ENCODE measurements around the gene ADGRL3.

Gene ADGRL3

DNA sequence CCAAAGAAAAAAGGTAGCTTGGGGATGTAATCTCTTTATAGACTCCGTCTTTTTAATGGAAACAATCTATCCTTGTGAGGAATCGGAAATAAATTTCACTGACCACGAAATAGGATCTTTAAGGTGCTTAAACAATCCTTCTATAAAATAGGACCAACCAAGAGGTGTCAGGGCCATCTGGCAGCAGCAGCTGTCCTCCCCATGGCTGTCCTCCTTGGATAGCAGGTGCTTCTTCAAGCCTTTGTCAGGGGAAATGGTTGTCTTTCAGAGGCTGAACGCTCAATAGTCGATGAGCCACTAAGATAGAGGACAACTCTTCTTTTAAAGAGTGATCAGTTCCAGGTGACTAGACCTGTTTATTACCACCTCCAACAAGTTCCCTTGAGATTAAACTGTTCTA lies 231.0 kb downstream of the ADGRL3 start:
- DNase-seq = no peak

DNA sequence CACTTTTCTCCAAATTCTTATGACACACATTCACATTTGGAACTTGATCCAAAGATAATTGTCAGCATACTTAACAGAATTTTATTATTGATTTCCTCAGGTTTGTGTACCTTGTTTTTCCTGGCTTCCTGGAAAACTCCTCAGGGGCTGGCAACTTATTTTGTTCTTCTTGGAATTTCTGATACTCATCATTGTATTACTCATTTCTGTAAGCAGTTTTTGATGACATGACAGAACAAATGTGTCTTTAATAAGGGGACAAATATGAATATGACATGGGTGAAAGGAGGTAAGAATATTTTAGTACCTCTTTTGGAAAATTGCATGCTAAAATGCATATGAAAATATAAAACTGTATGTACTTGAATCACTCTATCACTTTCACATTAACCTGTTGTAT lies 237.8 kb downstream of the ADGRL3 start:
- no peak for DNase-seq

DNA sequence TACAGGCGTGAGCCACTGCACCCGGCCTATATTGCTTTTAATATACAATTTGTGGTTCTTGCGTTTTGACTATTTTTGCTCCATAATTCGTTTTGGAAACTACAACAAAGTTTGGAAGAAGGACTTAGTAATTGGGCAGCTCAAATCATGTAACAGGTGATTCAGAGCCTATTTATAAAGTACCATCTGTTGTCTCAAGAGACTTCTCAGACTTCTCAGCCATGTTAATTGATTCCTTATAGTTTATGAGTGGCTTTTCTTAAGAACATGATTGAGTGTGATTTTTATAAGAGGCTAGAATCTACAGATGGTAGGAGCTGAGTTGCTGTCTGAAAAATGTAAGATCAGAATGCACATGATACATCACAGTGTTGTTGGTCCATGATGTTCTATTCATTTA lies 240.2 kb downstream of the ADGRL3 start:
- no peak for DNase-seq

DNA sequence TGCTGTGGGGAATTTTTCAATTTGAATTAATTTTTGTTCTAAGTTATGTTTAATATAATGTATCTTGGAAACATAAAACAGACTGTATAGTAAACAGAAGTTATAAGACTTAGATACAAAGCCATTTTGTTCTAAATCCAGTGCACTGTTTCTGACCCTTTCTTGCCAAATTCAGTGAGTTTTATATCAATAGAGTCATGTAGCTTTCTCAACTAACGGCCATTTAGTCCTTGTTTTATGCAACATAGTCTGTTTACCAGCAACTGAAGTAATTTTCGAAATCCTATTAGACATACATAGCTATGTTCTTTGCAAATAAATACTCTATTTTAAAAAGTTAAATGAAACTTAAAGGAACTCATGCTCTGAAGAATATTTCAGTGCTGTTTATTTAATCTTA lies 242.8 kb downstream of the ADGRL3 start:
- no peak for DNase-seq

DNA sequence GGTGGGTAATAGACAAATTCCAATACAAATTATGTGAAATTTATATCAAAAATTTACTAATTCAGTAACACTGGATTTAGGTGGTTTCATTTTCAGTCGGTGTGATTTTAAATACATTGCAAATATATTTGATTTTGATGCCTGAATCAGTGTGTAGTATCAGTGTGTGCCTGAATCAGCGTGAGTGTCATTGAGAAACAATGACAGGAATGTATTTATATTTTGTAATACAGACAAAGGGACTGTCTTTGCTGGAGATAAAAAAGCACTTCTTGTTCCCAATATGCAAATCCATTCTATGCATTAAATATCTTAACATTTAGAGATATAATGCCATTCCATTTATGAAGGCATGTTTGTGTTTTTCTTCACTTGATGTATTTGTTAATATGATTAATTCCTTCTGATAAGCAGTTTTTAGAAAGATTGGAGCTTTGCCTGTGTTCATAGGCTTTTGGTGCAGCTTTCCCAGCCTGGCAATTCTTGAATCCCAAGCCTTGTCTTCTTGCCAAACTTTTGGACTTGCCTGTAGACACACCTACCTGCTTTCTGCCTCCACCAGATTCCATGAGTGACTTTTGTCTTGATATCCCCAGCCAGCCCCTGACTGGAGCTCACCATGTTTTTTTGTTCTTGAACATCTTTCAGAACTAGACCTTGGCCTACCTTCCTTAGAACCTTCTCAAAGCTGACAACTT lies 243.8 kb downstream of the ADGRL3 start:
- no peak for DNase-seq

DNA sequence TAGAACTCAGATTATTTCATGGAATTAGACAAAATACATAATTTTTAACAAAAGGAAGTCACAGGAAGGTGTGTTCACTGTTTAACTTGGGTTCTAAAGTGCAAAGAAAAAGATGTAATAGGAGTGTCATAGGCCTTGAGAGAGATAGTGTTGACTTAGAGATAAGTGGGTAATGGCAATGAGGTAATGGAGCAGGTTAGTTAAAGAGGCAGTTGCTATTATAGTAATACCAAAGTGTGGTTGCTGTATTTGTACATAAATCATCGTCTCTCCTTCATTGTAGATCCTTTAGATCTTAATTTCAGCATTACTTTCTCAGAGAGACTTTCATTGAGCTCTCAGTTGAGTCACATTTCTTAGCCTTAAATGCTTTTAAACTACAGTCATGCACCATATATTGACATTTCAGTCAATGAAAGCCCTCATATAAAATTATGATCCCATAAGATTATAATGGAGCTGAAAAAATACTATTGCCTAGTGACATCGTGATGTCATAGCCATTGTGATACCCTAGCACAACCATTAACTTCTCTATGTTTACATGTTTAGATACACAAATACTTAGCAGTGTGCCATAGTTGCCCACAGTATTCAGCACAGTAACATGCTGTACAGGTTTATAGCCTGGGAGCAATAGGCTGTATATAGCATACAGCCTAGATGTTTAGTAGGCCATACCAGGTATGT lies 245.4 kb downstream of the ADGRL3 start:
- DNase-seq = peak; percentile 4

DNA sequence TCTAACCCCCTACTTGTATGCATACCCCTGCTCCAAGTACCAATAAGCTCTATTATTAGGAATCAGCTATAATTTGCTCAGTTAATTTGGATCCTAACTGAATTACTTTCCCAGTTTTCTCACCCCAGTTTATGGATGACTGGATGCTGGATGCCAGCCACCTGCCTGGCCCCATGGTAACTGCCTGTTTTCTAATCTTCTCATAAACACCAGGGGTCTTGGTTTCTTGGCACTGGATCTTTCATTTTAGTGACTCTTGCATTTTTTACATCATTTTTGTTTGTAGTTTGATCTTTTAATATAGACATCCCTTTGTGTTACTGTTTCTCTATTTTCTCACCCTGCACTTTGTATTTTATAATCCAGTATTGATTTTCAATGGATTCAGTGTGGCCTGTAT lies 246.8 kb downstream of the ADGRL3 start:
- no peak for DNase-seq

DNA sequence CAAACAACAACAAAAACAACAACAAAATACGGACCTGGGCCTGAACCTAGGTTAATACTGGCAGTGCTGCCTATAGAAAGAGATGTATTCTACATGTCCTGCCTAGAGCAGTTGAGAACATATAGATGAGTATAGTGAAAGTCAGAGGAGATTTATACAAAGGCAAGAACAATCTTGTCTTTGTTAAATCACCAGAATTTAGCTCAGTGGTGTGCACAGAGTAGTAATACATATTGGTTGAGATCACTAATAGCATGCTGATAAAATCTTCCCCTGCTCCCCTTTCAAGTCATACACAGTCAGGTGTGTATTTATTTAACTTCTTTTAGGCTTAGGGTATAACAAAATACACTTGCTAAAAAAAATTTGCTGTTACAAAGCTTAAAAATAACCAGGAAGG lies 247.8 kb downstream of the ADGRL3 start:
- no peak for DNase-seq

DNA sequence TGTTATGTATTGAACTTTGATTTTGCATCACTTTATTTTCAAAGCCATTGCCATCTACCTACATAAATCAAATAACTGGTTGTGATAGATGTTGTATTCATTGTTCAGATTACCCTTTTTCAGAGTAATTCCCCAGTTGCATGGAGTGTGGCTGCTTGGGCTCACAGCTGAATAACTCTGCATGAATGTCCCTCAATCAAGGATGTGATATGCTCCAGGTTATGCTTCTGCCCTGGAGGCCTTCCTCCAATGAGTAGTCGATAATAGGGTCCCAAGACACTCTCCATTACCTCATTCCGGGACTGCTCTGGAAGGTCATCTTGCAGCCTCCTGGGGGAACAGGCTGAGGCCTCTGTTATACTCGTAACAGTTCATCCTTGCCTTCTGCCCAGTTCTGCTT lies 251.8 kb downstream of the ADGRL3 start:
- DNase-seq = no peak

DNA sequence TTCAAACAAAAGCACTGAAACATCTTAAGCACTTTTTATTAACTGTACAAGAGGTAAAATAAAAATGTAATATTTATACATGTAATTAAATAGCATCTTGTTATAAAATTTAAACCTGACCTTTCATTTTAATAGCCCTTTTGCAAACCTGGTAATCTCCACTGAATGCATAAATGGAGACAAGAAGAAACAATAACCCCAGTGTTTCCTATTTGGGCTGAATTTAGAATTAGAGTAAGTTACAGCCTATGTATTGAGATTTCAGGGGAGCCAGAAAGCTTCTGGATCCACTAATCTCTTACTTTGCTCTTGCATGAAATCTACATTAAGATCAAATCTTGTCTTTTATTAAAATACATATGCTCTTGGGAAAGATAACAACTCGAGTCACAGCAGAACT lies 261.8 kb downstream of the ADGRL3 start:
- DNase-seq = no peak

DNA sequence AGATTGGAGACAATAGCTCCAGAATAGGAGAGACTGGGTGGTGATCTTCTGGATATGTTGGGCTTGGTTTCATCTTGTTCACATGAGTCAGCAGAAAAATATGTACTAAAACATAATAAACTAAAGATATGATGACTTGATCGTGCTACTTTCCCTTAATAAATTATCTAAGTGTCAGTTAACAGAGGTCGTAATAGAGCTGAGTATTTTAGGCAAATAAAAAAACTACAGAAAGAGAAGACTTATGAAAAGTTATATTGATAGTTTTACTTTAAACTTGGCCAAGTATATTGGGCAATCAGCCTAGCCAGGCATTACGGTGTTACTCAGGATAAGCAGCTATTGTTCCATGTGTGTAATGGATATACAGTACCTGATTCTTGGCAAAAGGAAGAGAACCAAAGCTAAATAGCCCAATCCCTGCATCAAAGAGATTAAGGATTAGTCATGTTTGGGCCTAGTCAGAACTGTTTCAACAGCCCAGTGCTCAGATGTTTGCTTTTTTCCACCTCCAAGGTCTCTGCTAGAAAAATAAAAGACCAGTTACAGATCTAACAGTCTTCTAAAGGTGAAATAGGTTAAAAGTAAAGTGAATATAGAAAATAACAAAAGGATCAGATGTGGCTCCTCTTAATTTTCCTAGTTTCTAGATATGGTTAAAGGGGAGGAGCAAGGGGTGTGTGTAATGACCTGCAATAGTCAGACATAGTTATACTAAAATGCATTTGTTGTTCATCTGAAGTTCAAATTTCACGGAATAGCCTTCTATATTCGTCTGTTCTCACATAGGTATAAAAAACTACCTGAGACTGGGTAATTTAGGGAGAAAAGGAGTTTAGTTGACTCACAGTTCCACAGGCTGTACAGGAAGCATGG lies 262.6 kb downstream of the ADGRL3 start:
- DNase-seq = no peak

DNA sequence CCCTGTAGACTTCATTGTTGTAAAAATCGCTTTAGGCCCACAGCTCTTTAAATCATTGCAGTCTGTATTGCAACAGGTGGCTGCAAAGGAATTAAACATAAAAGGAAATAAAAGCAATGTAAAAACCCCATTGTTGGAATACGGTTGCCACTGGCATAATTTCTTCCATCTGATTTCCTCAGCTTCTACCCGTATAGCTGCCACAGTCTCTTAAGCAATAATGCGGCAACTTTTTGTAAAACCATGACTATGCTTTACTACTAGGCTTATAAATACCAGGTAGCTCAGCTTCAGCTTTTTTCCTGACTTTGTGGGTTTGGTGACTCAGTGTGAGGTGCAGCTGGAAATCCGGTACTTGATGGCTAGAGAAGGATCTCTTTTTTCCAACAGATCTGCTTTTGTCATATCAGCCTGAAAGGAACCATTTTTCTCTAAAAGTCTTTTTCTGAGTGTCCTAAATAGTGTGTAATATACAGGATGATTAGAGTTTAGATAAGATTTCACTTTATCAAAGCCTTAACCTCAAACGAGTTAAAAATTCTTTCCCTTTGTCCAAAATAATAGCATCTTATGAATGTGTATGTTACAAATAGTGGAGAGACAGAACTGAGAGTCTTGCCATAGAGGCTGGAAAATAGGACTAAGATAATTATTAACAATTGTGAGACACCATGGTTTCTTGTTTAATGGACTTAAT lies 268.0 kb downstream of the ADGRL3 start:
- no peak for DNase-seq

DNA sequence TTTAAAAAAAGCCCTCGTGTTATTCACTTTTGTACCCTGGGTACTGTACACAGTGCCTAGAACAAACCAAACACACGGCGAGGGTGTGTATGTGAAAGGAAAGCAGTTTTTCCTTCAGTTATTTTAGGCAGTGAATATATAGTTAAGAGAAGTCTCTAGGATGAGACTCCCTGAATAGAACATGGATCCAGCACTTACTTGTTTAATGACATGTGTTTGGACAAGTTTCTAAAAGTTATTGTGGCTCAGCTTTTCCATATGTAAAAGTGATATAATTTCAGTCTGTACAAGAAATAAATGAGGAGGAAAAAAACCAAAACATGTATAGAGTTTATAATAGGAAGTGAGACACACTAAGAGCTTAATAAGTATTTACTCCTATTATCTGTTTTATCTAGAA lies 273.2 kb downstream of the ADGRL3 start:
- DNase-seq = no peak

DNA sequence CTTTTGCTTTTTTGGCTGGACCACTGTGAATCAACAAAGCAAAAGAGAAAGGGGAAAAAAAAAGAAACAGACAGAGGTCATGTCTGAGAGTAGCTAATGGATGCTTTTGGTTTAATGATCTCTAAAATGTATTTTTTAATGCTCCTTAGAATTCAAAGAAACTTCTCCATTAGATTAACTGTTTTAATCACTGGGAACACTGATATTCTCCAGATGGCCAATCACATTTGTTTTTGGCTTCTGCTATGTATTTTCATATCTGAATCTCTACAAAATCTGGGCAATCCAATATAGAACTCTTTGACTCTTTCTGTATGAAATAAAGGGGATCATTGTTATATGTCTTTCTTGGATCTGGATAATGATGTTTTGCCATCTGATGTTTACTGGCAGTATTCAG lies 278.2 kb downstream of the ADGRL3 start:
- DNase-seq = no peak

DNA sequence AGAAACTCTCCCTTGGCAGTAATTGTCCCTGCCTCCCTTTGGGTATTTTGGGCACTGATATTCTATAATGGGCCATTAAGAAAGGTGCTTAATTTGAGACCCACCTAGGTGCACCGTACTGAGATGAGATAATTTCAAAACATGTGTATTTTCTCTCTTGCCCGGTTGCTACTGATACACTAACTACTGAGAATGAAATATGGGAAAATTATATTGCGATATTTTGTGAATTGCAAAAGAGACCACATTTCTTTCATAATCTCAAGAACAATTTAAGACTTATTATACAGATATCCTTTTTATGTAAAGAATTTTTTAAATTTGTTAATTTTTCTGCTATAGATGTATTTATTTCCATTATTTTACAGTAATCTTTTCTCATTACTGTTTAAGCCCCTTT lies 284.9 kb downstream of the ADGRL3 start:
- DNase-seq = no peak

DNA sequence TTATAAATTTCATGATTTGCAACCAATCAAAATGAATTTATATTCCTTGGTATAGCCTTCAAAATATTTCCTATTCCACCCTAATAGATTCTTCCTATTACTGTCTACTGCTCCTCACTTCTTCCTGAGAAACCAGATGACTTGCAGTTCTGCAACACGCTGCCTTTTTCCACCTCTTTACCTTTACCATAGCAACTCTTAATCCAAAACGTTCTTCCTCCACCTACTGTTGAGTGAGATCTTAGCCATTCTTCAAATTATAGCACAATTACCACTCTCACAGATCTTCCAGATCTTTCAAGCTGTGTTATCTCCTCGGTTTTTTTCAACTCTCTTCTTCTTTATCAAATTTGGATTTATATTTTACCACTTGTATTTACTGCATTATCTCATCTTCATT lies 289.8 kb downstream of the ADGRL3 start:
- no peak for DNase-seq

DNA sequence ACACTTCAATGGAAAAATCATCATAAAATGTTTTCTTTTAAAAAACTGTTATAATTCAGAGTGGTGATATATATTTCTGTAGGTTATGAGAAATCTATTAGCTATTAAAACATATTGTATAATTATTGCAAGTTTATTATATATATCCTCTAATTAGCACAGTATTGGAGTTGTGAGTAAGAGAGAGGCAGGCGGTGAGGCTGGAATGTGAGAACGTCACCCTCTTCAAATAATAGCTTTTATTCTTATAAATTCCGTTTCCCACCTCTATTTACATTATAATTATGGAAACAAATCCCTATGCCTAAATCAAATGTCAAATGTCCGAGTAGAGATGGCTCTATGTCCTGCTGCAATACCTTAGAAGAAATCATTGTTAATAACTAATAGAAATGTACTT lies 292.9 kb downstream of the ADGRL3 start:
- DNase-seq = no peak

DNA sequence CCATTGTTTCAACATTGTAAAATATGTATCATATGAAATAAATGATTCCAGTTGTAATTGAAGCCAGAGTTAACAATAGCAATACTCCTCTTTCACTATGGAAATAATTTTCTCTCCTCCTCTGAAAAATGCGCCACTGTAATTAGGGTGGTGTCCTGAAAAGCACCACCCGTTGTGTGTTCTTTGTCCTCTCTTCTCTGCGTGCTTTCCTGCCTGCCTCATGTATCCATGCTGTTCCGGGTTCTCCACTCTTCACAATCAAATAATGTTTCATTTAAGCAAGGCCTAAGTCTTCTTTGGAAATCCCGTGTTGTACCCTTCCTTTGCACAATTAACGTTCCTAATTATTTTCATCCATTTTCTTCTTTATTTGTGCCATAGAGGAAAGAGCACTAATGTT lies 293.3 kb downstream of the ADGRL3 start:
- DNase-seq = peak; percentile 0

DNA sequence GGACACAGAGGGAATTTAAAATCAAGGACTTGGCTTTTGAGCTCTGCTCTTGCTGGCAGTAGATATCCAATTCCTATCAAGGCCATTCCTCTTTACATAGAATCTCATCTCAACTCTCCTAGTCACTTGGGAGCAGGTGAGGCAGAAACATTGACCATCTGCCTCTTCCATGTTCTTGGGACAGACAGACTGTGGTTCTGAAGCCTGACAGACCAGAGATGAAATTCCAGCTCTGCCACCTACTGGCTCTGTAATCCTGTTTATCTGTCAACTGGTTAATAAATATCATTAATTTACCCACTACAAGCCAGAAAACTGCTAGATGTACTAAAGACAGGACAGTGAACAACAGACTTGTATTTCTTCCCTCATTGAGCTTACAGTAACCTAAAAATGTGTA lies 300.8 kb downstream of the ADGRL3 start:
- no peak for DNase-seq

DNA sequence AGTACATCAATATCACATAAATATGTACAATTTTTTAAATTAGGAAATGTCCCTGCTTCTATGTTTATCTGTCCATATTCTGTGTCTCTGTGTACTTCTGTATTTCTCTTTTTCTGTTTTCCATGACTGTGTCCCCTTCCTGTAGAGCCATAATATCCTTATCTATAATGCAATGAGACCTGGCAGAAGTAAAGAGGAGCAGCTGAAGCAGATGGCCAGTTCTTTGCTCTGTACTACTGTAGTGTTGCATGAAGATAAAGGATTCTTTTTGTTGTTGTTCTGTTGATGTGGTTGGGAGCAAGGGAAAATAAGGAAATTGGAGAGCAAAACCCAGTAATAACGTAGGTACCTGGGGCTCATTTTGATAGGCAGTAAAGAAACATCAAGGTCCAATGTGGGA lies 301.7 kb downstream of the ADGRL3 start:
- DNase-seq = no peak

DNA sequence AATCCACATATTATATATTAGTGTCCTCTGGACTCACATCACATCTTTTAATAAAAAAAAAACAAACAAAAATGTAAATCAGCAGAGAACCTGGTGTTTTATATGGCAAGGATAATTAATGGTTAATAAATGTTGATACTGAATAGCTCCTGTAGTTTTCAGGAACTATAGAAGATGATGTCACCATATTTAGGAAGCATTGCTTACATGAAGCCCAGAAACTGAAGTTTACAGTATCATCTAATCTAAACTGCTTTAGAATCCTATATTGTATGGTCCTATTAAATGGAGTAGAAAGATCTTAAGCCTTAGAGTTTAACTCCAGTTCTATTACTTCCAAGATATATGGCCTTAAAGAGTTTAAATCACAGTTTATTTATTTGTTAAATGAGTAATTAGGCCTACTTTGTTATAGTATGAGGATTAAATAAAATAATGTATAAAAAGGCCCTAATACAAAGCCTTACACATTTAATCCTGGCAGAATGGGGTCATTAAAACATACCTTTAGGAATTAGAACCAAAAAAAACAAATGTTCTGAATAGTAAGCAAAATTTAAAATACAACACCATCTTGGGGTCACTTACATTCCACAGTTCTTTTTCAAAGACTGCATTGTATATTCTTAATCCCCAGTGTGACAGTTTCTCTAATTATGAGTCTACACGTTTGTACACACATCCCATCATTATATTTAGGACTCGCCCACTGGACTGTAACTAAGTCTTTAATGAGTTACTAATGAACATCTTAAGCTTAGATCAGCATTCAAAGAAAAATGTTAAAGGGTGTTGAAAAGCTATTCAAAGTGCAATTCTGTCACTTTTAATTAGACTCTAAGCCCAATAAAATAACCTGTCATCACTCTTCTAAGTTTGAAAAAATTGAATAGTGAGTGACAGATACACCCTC lies 305.9 kb downstream of the ADGRL3 start:
- DNase-seq = no peak

DNA sequence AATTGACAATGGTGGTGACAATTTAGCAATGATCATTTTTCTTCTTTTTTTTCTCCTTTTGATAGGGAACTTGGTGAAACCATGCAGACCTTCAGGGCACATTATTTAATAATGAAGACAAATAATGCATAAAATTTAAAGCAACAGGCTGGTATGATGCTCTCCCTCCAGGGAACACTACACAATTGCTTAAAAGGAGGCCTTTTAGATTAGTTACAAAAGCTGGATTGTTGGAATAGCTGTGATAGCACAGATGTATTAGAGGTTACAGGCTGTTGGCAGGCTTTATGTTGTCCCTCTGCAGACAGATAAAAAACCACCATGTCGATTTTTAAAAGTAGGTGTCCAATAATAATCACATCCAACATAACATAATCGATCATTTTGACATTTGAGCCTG lies 307.0 kb downstream of the ADGRL3 start:
- DNase-seq = no peak
